HCT116 (cell line): ENCODE measurements around the gene CASP8AP2. TPM values are rescaled to one million over a fixed set of nuclear protein-coding genes. Genes with fewer than 3 reads are reported as not detected.

Experiments
- ATAC-seq: fragments of 200-7000 bp; cut with Tn5 transposase; 2 replicates; pipeline ENCODE4 v1.9.1; 2020; ENCODE audit warnings: mild to moderate bottlenecking, moderate library complexity
- BruUV-seq: library from RNA; stranded (reverse); fragments of 400-500 nt; replicated peaks from 2 replicates; lab custom pipeline; 2021; lab: Mats Ljungman, UMichigan
- CTCF ChIA-PET: fragments of 300-600 bp; sonication (Branson Sonifier 250); formaldehyde crosslinking; loops from one replicate; lab custom pipeline; 2021; ENCODE audit warnings: antibody characterized with exemption; lab: Charles Lee
- POLR2A ChIA-PET: fragments of 300-600, 350-600 bp; sonication (Branson Sonifier 250); formaldehyde crosslinking; loops from one replicate; lab custom pipeline; 2021; ENCODE audit warnings: antibody characterized with exemption; lab: Charles Lee
- RAD21 ChIA-PET, 2 experiments: fragments of 300-600 bp; sonication (Branson Sonifier 250); formaldehyde crosslinking; loops; one replicate each; lab custom pipeline; 2023; ENCODE audit warnings: low total read pairs in 2 of 2; ENCODE audit not compliant: uncharacterized antibody in 2 of 2, unreplicated experiment in 2 of 2, low non-redundant PET in 1 of 2; lab: Charles Lee
- DNase-seq: peaks from one replicate; pipeline ENCODE4 v3.0.0-alpha.2; 2010; ENCODE audit warnings: low read depth, low spot score
- H2AFZ ChIP-seq: fragments of 200-600 bp; shearing (Covaris generic), sonication (generic); 2 replicates; pipeline ENCODE4 v1.6.1; 2017; ENCODE audit warnings: low read depth, mixed run types, mixed read lengths, antibody characterized with exemption, low read length; ENCODE audit not compliant: poor library complexity, severe bottlenecking
- H3K27ac ChIP-seq: 2 replicates; pipeline ENCODE4 v1.5.1; 2012; ENCODE audit warnings: low read depth, low read length
- H3K27me3 ChIP-seq: fragments of 200-600 bp; sonication (generic); 2 replicates; pipeline ENCODE4 v1.6.1; 2016; ENCODE audit warnings: mixed run types, low read length, mixed read lengths; ENCODE audit not compliant: insufficient read depth
- H3K36me3 ChIP-seq, 2 experiments: fragments of 200-500 bp in 1 of 2; fragments of 200-600 bp in 1 of 2; sonication (Bioruptor generic) in 1 of 2; sonication (generic) in 1 of 2; 2 replicates each; pipeline versions ENCODE4 v1.5.1 to v1.6.1; 2014 to 2016; ENCODE audit warnings: low read length in 2 of 2, inconsistent platforms in 1 of 2, mixed read lengths in 1 of 2, mixed run types in 1 of 2; ENCODE audit not compliant: insufficient read depth in 2 of 2, control insufficient read depth in 1 of 2
- H3K4me1 ChIP-seq, 2 experiments: fragments of 200-600 bp in 1 of 2; sonication (generic) in 1 of 2; 2 replicates each; pipeline versions ENCODE4 v1.5.1 to v1.6.1; 2012 to 2017; ENCODE audit warnings: low read length in 2 of 2, inconsistent platforms in 1 of 2, mild to moderate bottlenecking in 1 of 2, mixed read lengths in 1 of 2, mixed run types in 1 of 2, moderate library complexity in 1 of 2; ENCODE audit not compliant: insufficient read depth in 2 of 2, control insufficient read depth in 1 of 2
- H3K4me2 ChIP-seq: fragments of 200-600 bp; sonication (generic); 2 replicates; pipeline ENCODE4 v1.6.1; 2017; ENCODE audit warnings: mixed run types, low read length, mixed read lengths
- H3K4me3 ChIP-seq, 2 experiments: fragments of 200-600 bp in 1 of 2; sonication (generic) in 1 of 2; replicated peaks in 1 of 2; 2 replicates each; pipeline ENCODE4 v1.5.1; 2011 to 2016; ENCODE audit warnings: low read length in 2 of 2, control low read depth in 1 of 2, low read depth in 1 of 2, mild to moderate bottlenecking in 1 of 2, mixed read lengths in 1 of 2, mixed run types in 1 of 2
- H3K79me2 ChIP-seq: fragments of 200-600 bp; sonication (generic); 2 replicates; pipeline ENCODE4 v1.6.1; 2017; ENCODE audit warnings: mild to moderate bottlenecking, mixed run types, low read length, moderate library complexity, mixed read lengths; ENCODE audit not compliant: insufficient read depth
- H3K9ac ChIP-seq: fragments of 200-600 bp; sonication (generic); 2 replicates; pipeline ENCODE4 v1.6.1; 2016; ENCODE audit warnings: low read length, mixed read lengths
- H3K9me2 ChIP-seq: fragments of 200-600 bp; sonication (generic), shearing (Covaris generic); 2 replicates; pipeline ENCODE4 v1.6.1; 2017; ENCODE audit warnings: mixed run types, mild to moderate bottlenecking, moderate library complexity; ENCODE audit not compliant: insufficient read depth
- H3K9me3 ChIP-seq, 2 experiments: fragments of 200-500 bp in 1 of 2; fragments of 200-600 bp in 1 of 2; sonication (Bioruptor generic) in 1 of 2; sonication (generic) in 1 of 2; 2 replicates each; pipeline ENCODE4 v1.6.1; 2014 to 2017; ENCODE audit warnings: low read length in 2 of 2, mixed read lengths in 2 of 2, inconsistent platforms in 1 of 2, low read depth in 1 of 2, mild to moderate bottlenecking in 1 of 2, mixed run types in 1 of 2, moderate library complexity in 1 of 2; ENCODE audit not compliant: control insufficient read depth in 1 of 2, insufficient read depth in 1 of 2
- H4K20me1 ChIP-seq: fragments of 200-600 bp; sonication (generic), shearing (Covaris generic); 2 replicates; pipeline ENCODE4 v1.6.1; 2017; ENCODE audit warnings: mixed run types, mild to moderate bottlenecking, moderate library complexity; ENCODE audit not compliant: insufficient read depth
- ATF3 ChIP-seq: IDR thresholded peaks from 2 replicates; pipeline ENCODE4 v1.6.1; 2012
- CBX3 ChIP-seq: IDR thresholded peaks from 2 replicates; pipeline ENCODE4 v1.6.1; 2012; ENCODE audit warnings: low read depth
- CEBPB ChIP-seq: IDR thresholded peaks from 2 replicates; pipeline ENCODE4 v1.6.1; 2012; ENCODE audit warnings: low read depth
- EGR1 ChIP-seq: IDR thresholded peaks from 2 replicates; pipeline ENCODE4 v1.6.1; 2012; ENCODE audit warnings: low read depth
- ELF1 ChIP-seq: IDR thresholded peaks from 2 replicates; pipeline ENCODE4 v1.6.1; 2012; ENCODE audit warnings: low read depth, borderline replicate concordance
- EZH2 ChIP-seq: fragments of 200-600 bp; sonication (generic); IDR thresholded peaks from 2 replicates; pipeline ENCODE4 v1.6.1; 2017; ENCODE audit warnings: antibody characterized with exemption, mixed run types
- EZH2phosphoT487 ChIP-seq: fragments of 200-600 bp; IDR thresholded peaks from 2 replicates; pipeline ENCODE4 v1.6.1; 2018; ENCODE audit warnings: antibody characterized with exemption, borderline replicate concordance
- FOSL1 ChIP-seq: IDR thresholded peaks from 2 replicates; pipeline ENCODE4 v1.6.1; 2012; ENCODE audit warnings: low read depth
- JUND ChIP-seq: IDR thresholded peaks from 2 replicates; pipeline ENCODE4 v1.6.1; 2012
- MAX ChIP-seq: IDR thresholded peaks from 2 replicates; pipeline ENCODE4 v1.6.1; 2012
- POLR2A ChIP-seq: IDR thresholded peaks from 2 replicates; pipeline ENCODE4 v1.7.0; 2011; ENCODE audit warnings: borderline replicate concordance; ENCODE audit not compliant: insufficient read depth, insufficient read length; ENCODE audit errors: extremely low read depth
- POLR2AphosphoS5 ChIP-seq: IDR thresholded peaks from 2 replicates; pipeline ENCODE4 v1.6.1; 2011; ENCODE audit warnings: mild to moderate bottlenecking, low read depth, low read length, moderate library complexity
- REST ChIP-seq: IDR thresholded peaks from 2 replicates; pipeline ENCODE4 v1.6.1; 2012; ENCODE audit warnings: low read depth
- SIN3A ChIP-seq: IDR thresholded peaks from 2 replicates; pipeline ENCODE4 v1.6.1; 2012; ENCODE audit warnings: low read depth
- SRF ChIP-seq: IDR thresholded peaks from 2 replicates; pipeline ENCODE4 v1.6.1; 2012; ENCODE audit warnings: low read depth
- ZFX ChIP-seq: fragments of 450-650 bp; IDR thresholded peaks from 2 replicates; pipeline ENCODE4 v1.6.1; 2017
- ZNF274 ChIP-seq: fragments of 200-500 bp; sonication (Bioruptor generic); IDR thresholded peaks from 2 replicates; pipeline ENCODE4 v1.6.1; 2014; ENCODE audit warnings: mild to moderate bottlenecking, low read depth, low read length, inconsistent platforms
- intact Hi-C: fragments of 100-400 bp; cut with micrococcal nuclease; formaldehyde crosslinking; loops from 2 replicates; pipeline ENCODE4 v1.10.0; 2022
- total RNA-seq: library from RNA; stranded (reverse); gene quantifications from one replicate; pipeline ENCODE4 v1.2.1, GENCODE V29; 2021; ENCODE audit not compliant: unreplicated experiment

CASP8AP2 gene
- total RNA-seq, 1 experiment from 2014 or later = 18.6 TPM

- Histone ChIP-seq H3K27ac (no peak overlapping the region), H3K27me3 (no peaks in the 10 kb centered on the region), H3K4me2 (no peak overlapping the region), H3K9me2 (no peaks in the 10 kb centered on the region), H4K20me1 (0 out of 2 replicates have a peak, but pooled peaks cover 9% of the 10 kb centered on the region), H3K4me3 (no peak overlapping the region), H3K79me2 (peaks cover 93% of the 10 kb centered on the region), H2AFZ (no peak overlapping the region), H3K9ac (no peak overlapping the region), H3K9me3 (no peaks in the 10 kb centered on the region), H3K4me1 (peaks cover 0 to 6% of the 10 kb centered on the region in 2 experiments; a peak in 1 of 4 replicates), H3K36me3 (peaks cover 5 to 6% of the 10 kb centered on the region in 2 experiments; a peak in 2 of 4 replicates)
- RAD21 ChIA-PET = no interaction called here
- no TSS peak for BruUV-seq
- no peak for DNase-seq
- POLR2A ChIA-PET = no interaction called here
- CTCF ChIA-PET = no interaction called here
- TF ChIP-seq EZH2 (no peak), FOSL1 (no peak)
- no peak for ATAC-seq
- intact Hi-C loops = no loop called here
Observed at GRCh38 chr6:89842228-89842627, 12.5 kb downstream of the CASP8AP2 start.

- H3K4me1 ChIP-seq = peaks cover 0 to 6% of the 10 kb centered on the region in 2 experiments; a peak in 1 of 4 replicates
- H3K27me3 ChIP-seq = no peaks in the 10 kb centered on the region
- BruUV-seq = no TSS peak
- H3K9me3 ChIP-seq = no peaks in the 10 kb centered on the region
- peaks cover 6 to 7% of the 10 kb centered on the region in 2 experiments; a peak in 2 of 4 replicates for H3K36me3 ChIP-seq
- no peak overlapping the region for H3K9ac ChIP-seq
- 0 out of 2 replicates have a peak, but pooled peaks cover 9% of the 10 kb centered on the region for H4K20me1 ChIP-seq
- H3K9me2 ChIP-seq = no peaks in the 10 kb centered on the region
- ChIA-PET RAD21 (interaction anchor here in 1 of 2 experiments (0.7 kb wide), 1 partner anchor 26 kb away, joined by 3 read pairs; no protein-coding TSS in a partner anchor), POLR2A (no interaction called here), CTCF (no interaction called here)
- no peak overlapping the region for H3K4me2 ChIP-seq
- H2AFZ ChIP-seq = no peak overlapping the region
- DNase-seq (no peak), ATAC-seq (no peak)
- TF ChIP-seq ZNF274 (no peak), ATF3 (no peak), MAX (no peak), EGR1 (no peak), FOSL1 (no peak), ZFX (no peak), JUND (no peak), REST (no peak), POLR2AphosphoS5 (no peak), ELF1 (no peak), CEBPB (no peak), POLR2A (no peak), SRF (no peak), EZH2phosphoT487 (no peak), CBX3 (no peak), SIN3A (no peak)
- H3K4me3 ChIP-seq = no peak overlapping the region
- H3K79me2 ChIP-seq = peaks cover 89% of the 10 kb centered on the region
- intact Hi-C loops = no loop called here
- H3K27ac ChIP-seq = no peak overlapping the region
Observed at GRCh38 chr6:89843070-89843469, 13.4 kb downstream of the CASP8AP2 start.
